Measurements from ENCODE around the gene TSPAN19. TPM values are rescaled to one million over a fixed set of nuclear protein-coding genes. Genes with fewer than 3 reads are reported as not detected.

Gene TSPAN19
- total and polyA plus RNA-seq, 2 of the 8 experiments (the other 6 are each of a cell fraction or from before 2014, with no cell fraction given), result 0.09 TPM; not detected in 1

GRCh38 chr12:84978921-84979320 lies 57.2 kb downstream of the TSPAN19 start (continued):
- TF ChIP-seq RXRA (IDR thresholded peaks at IDR 0.05; ENCODE audit: insufficient read depth, low read depth, low read length) (no peak), NANOG (IDR thresholded peaks at IDR 0.05; ENCODE audit: insufficient read depth, low read depth, low read length, poor library complexity, severe bottlenecking) (no peak), ATF2 (IDR thresholded peaks at IDR 0.05; ENCODE audit: low read length) (no peak), SAP30 (IDR thresholded peaks at IDR 0.05; ENCODE audit: insufficient read depth, insufficient replicate concordance, low read length) (no peak), CHD1 (IDR thresholded peaks at IDR 0.05; ENCODE audit: low read depth, low read length) (no peak), GTF2F1 (IDR thresholded peaks at IDR 0.05; ENCODE audit: borderline replicate concordance, low read depth, low read length) (no peak), JUN (IDR thresholded peaks at IDR 0.05; ENCODE audit: low read depth, low read length) (no peak), KDM4A (IDR thresholded peaks at IDR 0.05; ENCODE audit: low read depth, low read length, severe bottlenecking) (no peak)
- TF ChIP-seq, protein P1, sequence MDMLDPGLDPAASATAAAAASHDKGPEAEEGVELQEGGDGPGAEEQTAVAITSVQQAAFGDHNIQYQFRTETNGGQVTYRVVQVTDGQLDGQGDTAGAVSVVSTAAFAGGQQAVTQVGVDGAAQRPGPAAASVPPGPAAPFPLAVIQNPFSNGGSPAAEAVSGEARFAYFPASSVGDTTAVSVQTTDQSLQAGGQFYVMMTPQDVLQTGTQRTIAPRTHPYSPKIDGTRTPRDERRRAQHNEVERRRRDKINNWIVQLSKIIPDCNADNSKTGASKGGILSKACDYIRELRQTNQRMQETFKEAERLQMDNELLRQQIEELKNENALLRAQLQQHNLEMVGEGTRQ (IDR thresholded peaks at IDR 0.05; ENCODE audit: low read length), result no peak

Measured in H1 (cell line).